DOHH2 (cell line): ENCODE measurements around the gene P2RY14.

ENCODE experiments used
- H3F3A ChIP-seq: fragments of 200-600 bp; sonication (generic), shearing (Covaris generic); 2 replicates; pipeline ENCODE4 v1.6.0; 2016; ENCODE audit warnings: antibody characterized with exemption, mild to moderate bottlenecking; ENCODE audit not compliant: control insufficient read depth, insufficient read depth
- H3K27ac ChIP-seq: fragments of 200-600 bp; sonication (generic); 2 replicates; pipeline ENCODE4 v1.5.1; 2014; ENCODE audit warnings: low read depth, mild to moderate bottlenecking, low read length, moderate library complexity
- H3K27me3 ChIP-seq: fragments of 200-600 bp; sonication (generic); 2 replicates; pipeline ENCODE4 v1.6.1; 2014; ENCODE audit warnings: mild to moderate bottlenecking, low read length, mixed read lengths; ENCODE audit not compliant: control insufficient read depth
- H3K36me3 ChIP-seq: fragments of 200-600 bp; sonication (generic); 2 replicates; pipeline ENCODE4 v1.6.1; 2014; ENCODE audit warnings: mild to moderate bottlenecking, low read length, moderate library complexity, mixed read lengths; ENCODE audit not compliant: control insufficient read depth
- H3K4me1 ChIP-seq: fragments of 200-600 bp; sonication (generic); 2 replicates; pipeline ENCODE4 v1.6.1; 2014; ENCODE audit warnings: mild to moderate bottlenecking, low read length, mixed read lengths; ENCODE audit not compliant: control insufficient read depth
- H3K4me2 ChIP-seq: fragments of 200-600 bp; sonication (generic); 2 replicates; pipeline ENCODE4 v1.6.0; 2014; ENCODE audit warnings: mild to moderate bottlenecking, low read length, moderate library complexity
- H3K4me3 ChIP-seq: fragments of 200-600 bp; sonication (generic); 2 replicates; pipeline ENCODE4 v1.5.1; 2014; ENCODE audit warnings: mild to moderate bottlenecking, low read length, mixed read lengths
- H3K79me2 ChIP-seq: fragments of 200-600 bp; sonication (generic); 2 replicates; pipeline ENCODE4 v1.6.1; 2014; ENCODE audit warnings: mild to moderate bottlenecking, low read length, mixed read lengths; ENCODE audit not compliant: control insufficient read depth
- H3K9me2 ChIP-seq: fragments of 200-600 bp; sonication (generic); replicated peaks from 2 replicates; pipeline ENCODE4 v1.6.1; 2014; ENCODE audit warnings: mild to moderate bottlenecking, low read length, mixed read lengths; ENCODE audit not compliant: control insufficient read depth
- H3K9me3 ChIP-seq: fragments of 200-600 bp; sonication (generic); 2 replicates; pipeline ENCODE4 v1.6.1; 2014; ENCODE audit warnings: antibody characterized with exemption, low read length, mixed read lengths; ENCODE audit not compliant: control insufficient read depth, insufficient read depth
- H4K20me1 ChIP-seq: fragments of 200-600 bp; sonication (generic); 2 replicates; pipeline ENCODE4 v1.6.0; 2014; ENCODE audit warnings: low read depth, mild to moderate bottlenecking, antibody characterized with exemption, low read length, moderate library complexity; ENCODE audit not compliant: control insufficient read depth, insufficient read depth
- EZH2phosphoT487 ChIP-seq: fragments of 200-600 bp; sonication (generic); IDR thresholded peaks from 2 replicates; pipeline ENCODE4 v1.6.1; 2017; ENCODE audit warnings: borderline replicate concordance, mild to moderate bottlenecking, antibody characterized with exemption, low read length, moderate library complexity, mixed read lengths
- TF ChIP-seq, protein P1 (sequence below): fragments of 200-600 bp; sonication (generic); IDR thresholded peaks from one replicate; pipeline ENCODE4 v1.5.1; 2014; ENCODE audit warnings: antibody characterized with exemption, mild to moderate bottlenecking, low read depth, low read length; ENCODE audit not compliant: poor library complexity, severe bottlenecking

Gene P2RY14

DNA sequence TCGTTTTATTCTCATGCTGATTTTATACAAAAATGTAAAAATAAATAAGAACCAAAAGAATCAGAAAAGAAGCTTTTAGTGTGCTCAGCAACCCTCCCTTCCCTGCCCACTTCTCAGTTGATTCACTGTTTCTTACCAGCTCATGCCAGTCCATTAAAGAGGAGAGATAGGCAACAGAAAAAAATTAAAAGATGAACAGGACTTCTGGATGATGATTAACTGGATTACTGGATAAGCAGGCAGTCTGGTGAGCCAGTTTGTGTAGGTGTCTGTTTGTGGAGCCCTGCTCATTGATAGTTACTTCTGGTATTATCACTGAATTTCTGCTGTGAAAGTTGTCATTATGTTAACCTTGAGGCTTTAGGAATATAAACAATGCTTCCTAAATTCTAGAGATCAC is 60.2 kb downstream of the P2RY14 start:
- TF ChIP-seq, protein P1, sequence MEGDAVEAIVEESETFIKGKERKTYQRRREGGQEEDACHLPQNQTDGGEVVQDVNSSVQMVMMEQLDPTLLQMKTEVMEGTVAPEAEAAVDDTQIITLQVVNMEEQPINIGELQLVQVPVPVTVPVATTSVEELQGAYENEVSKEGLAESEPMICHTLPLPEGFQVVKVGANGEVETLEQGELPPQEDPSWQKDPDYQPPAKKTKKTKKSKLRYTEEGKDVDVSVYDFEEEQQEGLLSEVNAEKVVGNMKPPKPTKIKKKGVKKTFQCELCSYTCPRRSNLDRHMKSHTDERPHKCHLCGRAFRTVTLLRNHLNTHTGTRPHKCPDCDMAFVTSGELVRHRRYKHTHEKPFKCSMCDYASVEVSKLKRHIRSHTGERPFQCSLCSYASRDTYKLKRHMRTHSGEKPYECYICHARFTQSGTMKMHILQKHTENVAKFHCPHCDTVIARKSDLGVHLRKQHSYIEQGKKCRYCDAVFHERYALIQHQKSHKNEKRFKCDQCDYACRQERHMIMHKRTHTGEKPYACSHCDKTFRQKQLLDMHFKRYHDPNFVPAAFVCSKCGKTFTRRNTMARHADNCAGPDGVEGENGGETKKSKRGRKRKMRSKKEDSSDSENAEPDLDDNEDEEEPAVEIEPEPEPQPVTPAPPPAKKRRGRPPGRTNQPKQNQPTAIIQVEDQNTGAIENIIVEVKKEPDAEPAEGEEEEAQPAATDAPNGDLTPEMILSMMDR, result no peak
- TF ChIP-seq EZH2phosphoT487, result no peak
- Histone ChIP-seq H3K4me3 (no peak overlapping the region), H3K79me2 (no peaks in the 10 kb centered on the region), H3F3A (no peaks in the 10 kb centered on the region), H3K9me2 (no peaks in the 10 kb centered on the region), H3K9me3 (no peaks in the 10 kb centered on the region), H3K4me2 (no peak overlapping the region), H3K27me3 (no peaks in the 10 kb centered on the region), H4K20me1 (no peaks in the 10 kb centered on the region), H3K27ac (no peak overlapping the region), H3K4me1 (no peaks in the 10 kb centered on the region), H3K36me3 (no peaks in the 10 kb centered on the region)

DNA sequence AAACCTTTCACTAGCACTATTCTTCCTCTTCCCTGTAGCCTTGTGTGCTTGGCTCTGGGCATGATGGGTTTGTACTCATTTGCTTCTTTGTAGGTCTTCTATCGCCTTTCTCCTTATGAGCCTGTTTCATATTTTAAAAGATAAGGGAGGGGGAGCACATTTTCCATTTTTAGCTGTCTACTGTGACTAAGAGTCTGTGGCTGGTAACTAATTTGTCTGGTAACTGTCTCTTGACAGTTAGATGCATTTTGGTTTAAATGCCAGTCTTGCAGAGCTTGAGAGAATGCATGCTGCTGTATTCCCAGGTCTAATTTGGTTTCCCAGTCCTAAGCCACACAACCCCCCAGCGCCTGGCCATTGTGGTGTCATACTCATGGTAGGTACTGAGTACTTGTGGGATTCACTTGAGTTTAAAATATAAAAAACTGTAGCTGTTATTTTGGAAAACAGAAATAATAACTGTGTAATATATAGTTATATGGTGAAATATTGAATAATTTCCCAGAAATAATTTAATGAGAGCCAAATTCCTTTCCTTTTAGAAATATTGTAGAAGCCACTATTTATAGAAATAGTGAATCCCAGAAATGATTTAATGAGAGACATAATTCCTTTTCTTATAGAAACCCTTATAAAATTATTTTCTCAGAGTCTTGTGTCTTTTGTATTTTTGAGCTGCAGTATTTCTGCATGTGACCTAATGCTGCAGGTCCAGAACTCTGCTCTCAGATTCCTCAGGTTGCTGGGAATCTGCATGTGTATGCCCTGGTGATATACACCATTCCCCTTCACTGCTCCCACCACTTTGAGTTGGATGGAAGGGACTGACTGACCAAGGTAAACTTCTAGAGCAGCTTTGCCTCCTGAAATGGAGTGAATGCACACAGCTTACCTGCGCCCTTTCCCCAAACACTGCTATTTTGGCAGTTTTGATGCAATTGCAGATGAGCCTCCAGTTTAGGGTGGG is 61.4 kb downstream of the P2RY14 start:
- Histone ChIP-seq H3K27me3 (no peaks in the 10 kb centered on the region), H3K9me3 (no peaks in the 10 kb centered on the region), H3K9me2 (no peaks in the 10 kb centered on the region), H3K4me1 (no peaks in the 10 kb centered on the region), H3K27ac (no peak overlapping the region), H3K4me3 (no peak overlapping the region), H3K79me2 (no peaks in the 10 kb centered on the region), H3F3A (no peaks in the 10 kb centered on the region), H3K36me3 (no peaks in the 10 kb centered on the region), H4K20me1 (no peaks in the 10 kb centered on the region), H3K4me2 (no peak overlapping the region)
- TF ChIP-seq, protein P1, result no peak

DNA sequence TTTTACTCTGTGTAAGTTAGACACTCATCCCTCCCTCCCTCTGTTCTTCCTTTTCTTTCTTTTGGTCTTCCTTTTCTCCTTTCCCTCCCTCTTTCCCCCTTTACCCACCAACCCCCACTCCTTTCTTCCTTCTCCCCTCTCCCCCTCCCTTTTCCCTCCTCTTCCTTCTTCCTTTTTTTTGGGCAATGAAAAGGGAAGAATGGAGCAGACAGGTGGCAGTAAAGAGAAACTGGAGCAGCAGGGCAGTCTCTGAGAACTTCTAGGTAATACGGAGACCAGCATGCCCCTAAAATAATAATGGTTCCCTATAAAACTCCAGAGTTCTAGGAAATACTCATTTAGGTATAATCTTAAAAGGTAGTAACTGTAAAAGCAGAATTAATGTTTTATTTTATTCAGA is 63.9 kb downstream of the P2RY14 start:
- H4K20me1 ChIP-seq, result no peaks in the 10 kb centered on the region
- H3K4me2 ChIP-seq, result no peak overlapping the region
- H3K9me3 ChIP-seq, result no peaks in the 10 kb centered on the region
- H3K27me3 ChIP-seq, result no peaks in the 10 kb centered on the region
- TF ChIP-seq EZH2phosphoT487, result no peak
- TF ChIP-seq, protein P1, result no peak
- no peaks in the 10 kb centered on the region for H3K36me3 ChIP-seq
- no peaks in the 10 kb centered on the region for H3K9me2 ChIP-seq
- no peaks in the 10 kb centered on the region for H3F3A ChIP-seq
- H3K27ac ChIP-seq, result no peak overlapping the region
- H3K4me1 ChIP-seq, result no peaks in the 10 kb centered on the region
- no peak overlapping the region for H3K4me3 ChIP-seq
- no peaks in the 10 kb centered on the region for H3K79me2 ChIP-seq
